HT-29 (cell line): Measurements from ENCODE around the gene RRP8. TPM values are rescaled to one million over a fixed set of nuclear protein-coding genes. Genes with fewer than 3 reads are reported as not detected.

Experiments
- DNase-seq: peaks from one replicate; pipeline ENCODE4 v3.0.0-alpha.2; 2015; ENCODE audit warnings: low spot score
- total RNA-seq: library from RNA; depleted of rRNA; stranded (reverse); fragments of >200 nt; shearing (Covaris generic); gene quantifications from 2 replicates; pipeline ENCODE4 v1.2.3, GENCODE V29; 2014

RRP8 gene
- total RNA-seq, 1 experiment from 2014 or later: 21.4 TPM

DNA sequence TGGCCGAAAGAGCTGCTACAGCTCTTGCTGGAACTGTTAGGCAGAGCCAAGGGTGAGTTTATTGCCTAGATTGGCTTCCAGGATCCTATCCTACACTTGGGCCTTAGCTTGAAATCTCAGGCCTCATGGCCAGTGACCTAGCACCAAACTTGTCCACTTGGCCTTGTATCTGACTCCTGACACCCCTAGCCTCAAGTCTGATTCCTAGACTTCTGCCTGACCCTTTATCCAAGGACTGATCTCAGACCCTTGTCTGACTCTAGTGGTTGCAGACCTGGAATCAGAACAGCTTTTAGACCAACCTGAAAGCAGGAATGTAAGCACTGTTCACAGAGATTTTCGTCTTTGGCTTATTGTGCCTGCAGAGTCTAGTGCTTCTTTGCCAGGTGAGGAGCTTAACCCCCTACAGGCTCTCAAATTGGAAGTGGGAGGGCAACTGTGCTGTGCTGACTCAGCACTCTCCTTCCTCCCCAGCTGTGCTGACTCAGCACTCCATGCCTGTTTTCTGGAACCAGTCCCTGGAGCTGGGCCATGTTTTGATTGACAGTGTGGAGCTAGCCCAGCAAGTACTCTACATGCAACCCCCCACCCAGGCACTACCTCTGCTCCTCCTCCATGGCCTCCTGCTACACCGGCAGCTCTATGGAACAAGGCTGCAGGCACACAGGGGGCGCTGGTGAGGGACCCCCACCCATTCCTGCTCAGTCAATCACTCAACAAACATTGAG lies 35.1 kb downstream of the RRP8 start:
- no peak for DNase-seq

DNA sequence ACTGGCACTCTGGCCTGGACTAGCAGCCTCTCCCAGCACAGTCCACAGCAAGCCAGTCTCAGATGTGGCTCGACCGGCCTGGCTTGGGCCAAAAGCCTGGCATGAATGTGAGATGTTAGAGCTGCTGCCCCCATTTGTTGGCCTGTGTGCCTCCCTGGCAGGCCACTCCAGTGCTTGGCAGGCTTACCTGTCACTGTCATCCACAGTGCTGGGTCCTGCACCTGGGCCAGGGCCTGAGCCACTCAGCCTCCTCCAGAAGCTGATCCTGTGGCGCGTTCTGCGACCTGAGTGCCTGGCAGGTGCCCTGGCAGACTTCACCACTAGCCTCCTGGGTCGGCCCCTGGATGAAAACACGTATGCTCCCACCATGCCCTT lies 36.1 kb downstream of the RRP8 start:
- no peak for DNase-seq

DNA sequence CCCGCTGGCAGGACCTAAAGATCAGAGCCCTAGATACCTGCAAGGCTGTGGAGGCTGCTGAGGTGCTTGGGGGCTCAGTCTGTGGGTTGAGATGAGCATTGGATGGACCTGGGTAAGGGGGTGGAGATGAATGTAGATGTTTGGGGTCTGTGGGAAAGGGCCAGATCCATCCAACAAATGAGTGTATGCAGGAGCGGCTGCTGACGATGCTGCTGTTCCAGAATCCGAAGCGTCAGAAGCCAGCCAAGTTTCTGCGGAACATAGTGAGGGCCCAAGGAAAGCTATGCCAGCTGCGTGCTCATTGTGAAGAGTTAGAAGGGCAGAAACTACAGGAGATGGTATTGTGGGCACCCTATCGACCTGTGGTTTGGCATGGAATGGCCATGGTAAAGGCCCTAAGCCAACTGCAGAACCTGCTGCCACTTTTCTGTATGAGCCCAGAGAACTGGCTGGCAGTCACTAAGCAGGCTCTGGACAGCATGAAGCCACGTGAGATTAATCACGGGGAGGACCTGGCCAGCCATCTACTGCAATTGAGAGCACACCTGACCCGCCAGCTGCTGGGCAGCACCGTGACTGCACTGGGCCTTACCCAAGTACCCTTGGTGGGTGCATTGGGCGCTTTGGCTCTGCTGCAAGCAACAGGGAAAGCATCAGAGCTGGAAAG lies 36.6 kb downstream of the RRP8 start:
- DNase-seq: no peak

- DNase-seq: no peak
Measured at GRCh38 chr11:6565988-6566703, 37.3 kb downstream of the RRP8 start.

DNA sequence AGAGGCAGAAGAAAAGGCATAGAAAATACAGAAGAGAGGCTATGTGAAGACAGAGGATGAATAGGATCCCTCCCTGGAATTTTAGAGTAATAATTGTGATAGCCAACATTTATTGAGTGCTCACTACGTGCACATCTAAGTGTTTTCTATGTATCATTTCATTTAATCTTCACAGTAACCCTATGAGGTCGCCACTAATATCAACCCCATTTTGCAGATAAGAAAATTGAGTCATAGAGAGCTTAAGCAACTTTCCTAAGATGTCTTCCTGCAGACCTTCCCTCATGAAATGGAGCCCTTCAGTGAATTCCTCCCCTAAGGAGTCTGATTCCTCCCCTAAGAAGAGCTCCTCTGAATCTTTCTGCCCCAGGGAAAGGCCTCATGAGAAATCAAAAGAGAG lies 38.1 kb downstream of the RRP8 start:
- DNase-seq: no peak

DNA sequence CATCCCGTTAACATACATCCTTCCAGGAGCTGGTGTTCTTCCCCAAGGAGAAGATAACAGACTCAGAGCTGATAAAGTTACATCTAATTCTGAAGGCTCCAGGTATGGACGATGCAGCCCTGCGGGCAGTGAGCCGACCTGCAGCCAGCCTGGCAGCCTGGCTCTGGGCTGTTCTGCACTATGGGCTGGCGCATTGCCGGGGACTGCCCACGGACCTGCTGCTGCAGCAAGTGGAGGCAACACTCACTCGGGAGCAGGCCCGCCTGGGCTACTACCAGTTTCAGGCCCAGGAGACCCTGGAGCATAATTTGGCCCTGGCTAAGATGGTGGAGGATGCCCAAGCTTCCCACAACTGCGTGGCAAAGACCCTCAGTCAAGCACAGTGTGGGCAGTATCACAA lies 39.7 kb downstream of the RRP8 start:
- DNase-seq: no peak

DNA sequence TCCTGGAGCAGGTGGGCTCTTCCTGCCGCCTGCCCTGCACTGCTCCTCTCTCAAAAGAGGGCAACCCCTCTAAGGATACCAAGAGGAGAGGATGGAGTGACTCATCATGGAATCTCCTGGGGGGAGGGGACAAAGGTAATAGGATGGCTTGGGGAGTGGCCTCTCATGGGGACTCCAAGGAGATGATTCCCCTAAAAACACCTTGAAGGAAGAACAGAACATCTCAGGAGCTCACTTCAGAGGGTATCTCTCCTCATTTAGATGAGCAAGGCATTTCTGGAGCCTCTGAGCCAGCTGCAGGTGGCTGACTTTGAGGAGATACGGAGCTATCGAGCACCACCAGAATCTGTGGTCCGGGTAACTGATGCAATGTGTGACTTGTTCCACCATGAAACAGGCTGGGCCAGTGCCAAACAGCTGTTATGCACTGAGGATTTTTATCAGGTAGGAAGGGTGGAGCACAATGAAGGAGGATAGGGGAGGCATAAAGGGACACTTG lies 40.2 kb downstream of the RRP8 start:
- no peak for DNase-seq

DNA sequence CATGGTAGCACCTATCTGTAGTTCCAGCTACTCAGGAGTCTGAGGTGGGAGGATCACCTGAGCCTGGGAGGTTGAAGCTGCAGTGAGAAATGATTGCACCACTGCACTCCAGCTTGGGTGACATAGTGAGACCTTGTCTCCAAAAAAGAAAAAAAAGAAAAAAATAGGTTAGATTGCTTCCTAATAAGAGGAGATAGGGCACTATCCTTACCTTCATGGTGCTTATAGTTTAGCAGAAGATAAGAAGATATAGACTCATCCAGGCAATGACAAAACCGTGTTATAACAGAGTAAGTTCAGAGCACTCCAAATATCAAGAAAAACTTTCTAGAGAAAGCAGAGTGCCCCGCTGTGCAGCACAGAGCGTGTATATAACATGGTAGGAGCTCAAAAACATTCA lies 42.1 kb downstream of the RRP8 start:
- DNase-seq: no peak

DNA sequence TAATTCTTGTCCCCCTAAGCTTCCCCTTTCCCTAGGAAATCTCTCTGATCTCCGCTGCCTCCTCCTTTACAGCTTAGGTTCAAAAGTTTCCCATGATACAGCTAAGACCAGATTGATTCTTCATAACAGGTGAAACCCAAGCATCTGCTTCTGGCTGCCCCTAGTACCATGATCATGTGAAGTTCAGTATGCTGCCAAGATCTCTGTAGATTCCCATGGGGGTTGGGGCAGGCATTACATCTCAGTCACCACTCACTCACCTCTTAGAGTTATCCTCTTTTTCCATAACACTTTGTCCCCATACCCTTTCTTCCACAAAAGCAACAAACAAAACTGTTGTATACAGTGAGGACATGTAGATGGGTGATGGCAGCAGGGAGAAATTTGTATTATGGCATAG lies 44.0 kb downstream of the RRP8 start:
- no peak for DNase-seq

- DNase-seq: no peak
Measured at GRCh38 chr11:6557761-6558674, 45.4 kb downstream of the RRP8 start.

DNA sequence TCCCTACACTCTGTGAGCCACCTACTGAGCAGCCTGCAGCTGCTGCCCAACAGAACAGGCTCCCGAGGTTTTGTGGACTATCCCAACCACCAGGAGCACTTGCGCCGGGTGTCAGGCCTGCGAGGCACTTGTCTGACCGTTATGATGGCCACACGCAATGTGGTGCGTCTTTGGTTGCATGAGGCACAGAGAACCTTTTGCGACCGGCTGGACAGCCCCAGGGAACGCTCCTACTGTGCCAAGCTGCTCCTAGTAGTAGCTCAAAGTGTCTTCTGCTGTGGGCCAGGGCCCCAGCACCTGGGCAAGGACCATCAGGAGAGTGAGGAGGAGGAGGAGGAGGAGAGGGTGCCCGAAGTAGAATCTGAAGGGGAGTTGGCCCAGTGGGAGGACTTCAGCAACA lies 46.4 kb downstream of the RRP8 start:
- no peak for DNase-seq

GRCh38 chr11:6556139-6556949 lies 47.1 kb downstream of the RRP8 start:
- DNase-seq: no peak

- DNase-seq: no peak
Measured at GRCh38 chr11:6554828-6555706, 48.3 kb downstream of the RRP8 start.

DNA sequence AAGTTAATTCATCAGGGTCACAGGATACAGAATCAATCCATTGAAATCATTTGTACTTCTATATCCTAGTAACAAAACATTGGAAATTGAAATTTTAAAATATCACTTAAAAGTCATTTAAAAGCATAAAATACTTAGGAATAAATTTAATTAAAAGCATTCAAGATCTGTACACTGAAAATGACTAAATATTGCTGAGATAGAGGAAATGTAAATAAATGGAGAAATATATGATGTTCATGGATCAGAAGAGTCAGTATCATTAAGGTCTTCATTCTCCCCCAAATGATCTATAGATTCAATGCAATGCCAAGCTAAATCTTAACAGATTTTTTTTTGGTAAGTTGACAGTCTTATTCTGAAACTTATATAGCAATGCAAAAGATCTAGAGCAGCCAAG lies 49.8 kb downstream of the RRP8 start:
- DNase-seq: no peak

GRCh38 chr11:6548641-6549040 lies 54.8 kb downstream of the RRP8 start:
- DNase-seq: no peak

- DNase-seq: no peak
Measured at GRCh38 chr11:6548121-6548520, 55.3 kb downstream of the RRP8 start.

DNA sequence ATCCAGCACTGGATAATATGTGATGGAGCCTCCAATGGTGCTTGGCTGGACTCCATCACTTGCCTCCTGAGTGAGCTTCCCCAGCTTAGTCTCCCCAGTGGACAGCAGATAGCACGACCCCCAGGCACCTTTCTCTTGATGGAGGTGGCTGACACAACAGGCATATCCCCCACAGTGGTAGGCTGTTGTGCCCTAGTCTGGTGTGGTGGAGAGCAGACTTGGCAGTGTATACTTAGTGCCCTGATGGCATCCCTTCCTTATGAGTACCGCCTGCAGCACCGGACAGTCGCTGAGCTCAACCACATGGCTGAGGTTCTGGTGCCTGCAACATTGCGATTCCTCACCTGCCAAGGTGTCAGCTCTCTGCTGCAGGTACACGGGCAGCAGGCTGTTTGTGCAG lies 56.2 kb downstream of the RRP8 start:
- DNase-seq: no peak

DNA sequence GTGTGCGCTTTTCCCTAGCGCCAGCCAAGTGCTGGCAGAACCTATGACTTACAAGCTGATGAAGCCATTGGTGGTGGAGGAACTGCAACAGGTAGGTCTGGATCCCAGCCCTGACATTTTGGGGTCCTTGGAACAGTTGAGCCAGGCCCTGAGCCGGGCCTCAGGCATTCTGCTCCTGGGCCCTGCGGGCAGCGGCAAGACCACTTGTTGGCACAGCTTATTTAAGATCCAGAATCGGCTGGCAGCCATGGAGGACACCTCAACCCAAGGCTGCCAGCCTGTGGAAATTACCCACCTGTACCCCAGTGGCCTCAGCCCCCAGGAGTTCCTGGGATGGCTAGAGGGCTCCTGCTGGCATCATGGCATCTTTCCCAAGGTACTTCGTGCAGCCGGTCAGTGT lies 56.7 kb downstream of the RRP8 start:
- no peak for DNase-seq

- no peak for DNase-seq
Measured at GRCh38 chr11:6545917-6546605, 57.4 kb downstream of the RRP8 start.
